Measurements from ENCODE around the gene ZBTB21.

GRCh38 chr21:41993744-41994143 is 16.4 kb downstream of the ZBTB21 start:
- TF ChIP-seq CREB5 (CRISPR knock-in tag; IDR thresholded peaks at IDR 0.05; ENCODE audit: low read depth) (no peak), ZNF565 (CRISPR knock-in tag; conservative IDR thresholded peaks at IDR 0.05; ENCODE audit: low read depth) (no peak), TOX (CRISPR knock-in tag; IDR thresholded peaks at IDR 0.05; ENCODE audit: borderline replicate concordance) (no peak), CSRNP3 (CRISPR knock-in tag; IDR thresholded peaks at IDR 0.05) (no peak), TCF4 (CRISPR knock-in tag; IDR thresholded peaks at IDR 0.05; ENCODE audit: borderline replicate concordance) (no peak), RARB (CRISPR knock-in tag; IDR thresholded peaks at IDR 0.05) (no peak), SNAI2 (CRISPR knock-in tag; IDR thresholded peaks at IDR 0.05) (no peak), GLIS3 (CRISPR knock-in tag; IDR thresholded peaks at IDR 0.05) (no peak), ZFP30 (CRISPR knock-in tag; IDR thresholded peaks at IDR 0.05) (no peak), PPARA (CRISPR knock-in tag; IDR thresholded peaks at IDR 0.05; ENCODE audit: borderline replicate concordance) (no peak), PATZ1 (CRISPR knock-in tag; IDR thresholded peaks at IDR 0.05; ENCODE audit: borderline replicate concordance) (no peak), CSDC2 (CRISPR knock-in tag; IDR thresholded peaks at IDR 0.05) (no peak), ARNTL (CRISPR knock-in tag; IDR thresholded peaks at IDR 0.05; ENCODE audit: borderline replicate concordance, low read depth) (no peak), ZFP3 (CRISPR knock-in tag; IDR thresholded peaks at IDR 0.05) (no peak)
